Right lobe of liver (tissue), 4 donors: ENCODE measurements around the gene PAX6.

Experiments
- CTCF ChIP-seq, 4 donors: fragments of 200-600 bp in 3 of 4; fragments of 450-650 bp in 1 of 4; IDR thresholded peaks; one replicate each; pipeline versions ENCODE4 v1.5.1 to v1.8.0; 2016 to 2022; ENCODE audit warnings: antibody characterized with exemption in 4 of 4, mild to moderate bottlenecking in 2 of 4
- POLR2A ChIP-seq: fragments of 450-650 bp; IDR thresholded peaks from one replicate; pipeline ENCODE4 v1.6.1; 2017; ENCODE audit warnings: antibody characterized with exemption, mild to moderate bottlenecking
- donor health status: DM: no; HTN: no; CAD: no.
- donor health status: DM: no; HTN: no; CAD: no.
- donor health status: DM: no; HTN: yes; CAD: no.

- TF ChIP-seq CTCF (IDR thresholded peaks at IDR 0.05) (no peak), POLR2A (no peak)
Measured at GRCh38 chr11:31828217-31828616, 17.1 kb upstream of the PAX6 start.
